Muscle layer of colon (tissue), 2 donors: Measurements from ENCODE around the gene SEPHS2.
A peak's percentile ranks its signal among the peaks of the same experiment; 100 is the strongest.

Experiments
- H3K27ac ChIP-seq: one replicate; pipeline ENCODE4 v1.7.0; 2013; ENCODE audit warnings: low read depth, mild to moderate bottlenecking, low read length, moderate library complexity
- H3K27me3 ChIP-seq, 2 donors: one replicate each; pipeline ENCODE4 v1.7.0; 2013; ENCODE audit warnings: low read length in 2 of 2, mild to moderate bottlenecking in 2 of 2; ENCODE audit not compliant: insufficient read depth in 2 of 2, control insufficient read depth in 1 of 2
- H3K36me3 ChIP-seq: one replicate; pipeline ENCODE4 v1.7.0; 2013; ENCODE audit warnings: mild to moderate bottlenecking, low read length; ENCODE audit not compliant: insufficient read depth
- H3K4me1 ChIP-seq: one replicate; pipeline ENCODE4 v1.7.0; 2013; ENCODE audit warnings: mild to moderate bottlenecking, low read length; ENCODE audit not compliant: insufficient read depth
- H3K4me3 ChIP-seq, 2 donors: one replicate each; pipeline ENCODE4 v1.7.0; 2013; ENCODE audit warnings: low read length in 2 of 2, low read depth in 1 of 2, mild to moderate bottlenecking in 1 of 2, moderate library complexity in 1 of 2
- H3K9ac ChIP-seq: one replicate; pipeline ENCODE4 v1.7.0; 2013; ENCODE audit warnings: low read length
- H3K9me3 ChIP-seq: one replicate; pipeline ENCODE4 v1.7.0; 2013; ENCODE audit warnings: mild to moderate bottlenecking, low read length
- donor health status: abdominal sarcoma.
- donor health status: Adenocarcinoma of cecum.

The SEPHS2 gene

GRCh38 chr16:30418350-30419181, 27.1 kb downstream of the SEPHS2 start:
- peak overlapping the region; percentile 9 for H3K9ac ChIP-seq
- H3K9me3 ChIP-seq: no peaks in the 10 kb centered on the region
- H3K4me3 ChIP-seq: peak overlapping the region; percentile 39 to 47
- peaks cover 6% of the 10 kb centered on the region for H3K4me1 ChIP-seq
- H3K36me3 ChIP-seq: peaks cover 25% of the 10 kb centered on the region
- peak overlapping the region; percentile 56 for H3K27ac ChIP-seq
- H3K27me3 ChIP-seq: no peaks in the 10 kb centered on the region

GRCh38 chr16:30417529-30418349, 27.9 kb downstream of the SEPHS2 start:
- H3K36me3 ChIP-seq: peaks cover 20% of the 10 kb centered on the region
- H3K27me3 ChIP-seq: no peaks in the 10 kb centered on the region
- H3K9me3 ChIP-seq: no peaks in the 10 kb centered on the region
- peak overlapping the region; percentile 56 for H3K27ac ChIP-seq
- H3K4me1 ChIP-seq: peaks cover 6% of the 10 kb centered on the region
- peak overlapping the region; percentile 27 for H3K9ac ChIP-seq
- peak overlapping the region; percentile 39 to 47 for H3K4me3 ChIP-seq

GRCh38 chr16:30416624-30417528, 28.8 kb downstream of the SEPHS2 start:
- no peaks in the 10 kb centered on the region for H3K27me3 ChIP-seq
- peak overlapping the region; percentile 27 for H3K9ac ChIP-seq
- H3K4me3 ChIP-seq: peak overlapping the region; percentile 39 to 47

GRCh38 chr16:30416047-30416603, 29.5 kb downstream of the SEPHS2 start:
- no peak overlapping the region for H3K9ac ChIP-seq
- H3K4me3 ChIP-seq: no peak overlapping the region
- no peaks in the 10 kb centered on the region for H3K9me3 ChIP-seq
- H3K4me1 ChIP-seq: peaks cover 6% of the 10 kb centered on the region
- peaks cover 23% of the 10 kb centered on the region for H3K36me3 ChIP-seq
- H3K27me3 ChIP-seq: no peaks in the 10 kb centered on the region
- H3K27ac ChIP-seq: no peak overlapping the region

More at GRCh38 chr16:30416624-30417528, 28.8 kb downstream of the SEPHS2 start:
- Histone ChIP-seq H3K27ac (no peak overlapping the region), H3K4me1 (peaks cover 6% of the 10 kb centered on the region), H3K36me3 (peaks cover 23% of the 10 kb centered on the region), H3K9me3 (no peaks in the 10 kb centered on the region)

GRCh38 chr16:30414159-30414558, 31.5 kb downstream of the SEPHS2 start:
- Histone ChIP-seq H3K4me1 (peaks cover 13% of the 10 kb centered on the region), H3K4me3 (no peak overlapping the region), H3K27ac (no peak overlapping the region), H3K9me3 (no peaks in the 10 kb centered on the region), H3K27me3 (no peaks in the 10 kb centered on the region), H3K36me3 (peaks cover 19% of the 10 kb centered on the region), H3K9ac (no peak overlapping the region)

- peaks cover 18% of the 10 kb centered on the region for H3K4me1 ChIP-seq
- H3K4me3 ChIP-seq: no peak overlapping the region
- H3K27ac ChIP-seq: no peak overlapping the region
- H3K9me3 ChIP-seq: no peaks in the 10 kb centered on the region
- H3K36me3 ChIP-seq: peaks cover 19% of the 10 kb centered on the region
- H3K9ac ChIP-seq: no peak overlapping the region
- H3K27me3 ChIP-seq: no peaks in the 10 kb centered on the region
Measured at GRCh38 chr16:30413112-30413806, 32.4 kb downstream of the SEPHS2 start.

GRCh38 chr16:30409125-30410060, 36.3 kb downstream of the SEPHS2 start:
- Histone ChIP-seq H3K4me1 (peaks cover 25% of the 10 kb centered on the region), H3K4me3 (peak overlapping the region in 1 of 2 donors; percentile 24), H3K27me3 (no peaks in the 10 kb centered on the region), H3K9ac (no peak overlapping the region), H3K27ac (peak overlapping the region; percentile 44), H3K36me3 (peaks cover 19% of the 10 kb centered on the region), H3K9me3 (no peaks in the 10 kb centered on the region)

GRCh38 chr16:30407804-30408534, 37.7 kb downstream of the SEPHS2 start:
- peaks cover 11% of the 10 kb centered on the region for H3K36me3 ChIP-seq
- H3K4me3 ChIP-seq: peak overlapping the region; percentile 63 to 74
- peaks cover 25% of the 10 kb centered on the region for H3K4me1 ChIP-seq
- H3K27me3 ChIP-seq: no peaks in the 10 kb centered on the region
- peak overlapping the region; percentile 76 for H3K27ac ChIP-seq
- H3K9ac ChIP-seq: peak overlapping the region; percentile 5
- no peaks in the 10 kb centered on the region for H3K9me3 ChIP-seq

- H3K36me3 ChIP-seq: peaks cover 9% of the 10 kb centered on the region
- H3K4me3 ChIP-seq: peak within 1 kb of the TSS; percentile 63 to 74
- no peaks in the 10 kb centered on the region for H3K27me3 ChIP-seq
- no peaks in the 10 kb centered on the region for H3K9me3 ChIP-seq
- H3K27ac ChIP-seq: peak within 1 kb of the TSS; percentile 89
- peaks cover 25% of the 10 kb centered on the region for H3K4me1 ChIP-seq
- peak within 1 kb of the TSS; percentile 82 for H3K9ac ChIP-seq
Measured at GRCh38 chr16:30407102-30407803, 38.4 kb downstream of the SEPHS2 start, which contains the start of gene ZNF771. Gene ZNF771 (plus strand): TSS chr16:30407606. CDS start chr16:30408054, 448 bp downstream.
